ENCODE results near the gene RAMAC.
"Not testable (repeated sequence)": the region's sequence is repeated elsewhere in the genome, so short reads cannot be mapped to it uniquely, and the experiment has no call there.

The RAMAC gene
- total RNA-seq, result 8.7 to 16.8 (median 14.0) reads per million in 3 donors

DNA sequence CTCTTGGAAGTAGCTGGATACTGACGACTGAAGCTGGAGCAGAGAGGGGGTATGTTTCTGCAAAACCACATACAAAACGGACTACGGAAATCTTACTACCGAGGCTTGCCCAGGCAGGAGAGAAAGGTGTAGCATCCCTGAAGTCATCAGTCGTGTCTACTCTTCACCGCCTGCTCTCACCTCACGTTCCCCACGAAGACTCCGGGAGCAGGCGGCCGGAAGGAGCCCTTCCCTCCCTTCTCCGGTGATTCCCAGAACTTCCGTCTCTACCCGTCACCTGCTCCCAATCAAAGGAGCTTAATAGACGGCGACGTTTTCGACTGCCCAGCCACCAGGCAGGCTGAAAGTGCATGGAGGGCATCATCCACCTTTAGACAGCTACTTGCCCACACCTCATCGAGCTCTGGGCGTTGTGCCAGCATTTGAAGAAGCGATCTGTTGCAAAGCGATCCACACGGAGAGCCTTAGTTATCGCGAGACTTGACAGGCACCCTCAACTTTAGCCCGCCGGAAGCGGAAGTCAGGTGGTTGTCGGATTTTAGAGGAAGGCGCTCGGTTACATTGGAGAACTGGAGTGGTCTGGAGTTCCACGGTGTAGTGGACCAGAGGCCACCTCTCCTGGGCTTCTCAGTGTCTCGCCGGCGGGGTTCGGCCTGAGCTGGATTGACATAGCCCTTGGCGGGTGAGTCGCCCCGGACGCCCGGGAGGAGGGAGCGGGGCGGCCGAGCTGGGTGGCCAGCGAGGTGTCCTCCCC is at the start of gene RAMAC:
Gene RAMAC, plus strand, starts transcription at position 523 of the 754 bp plus-strand sequence. CDS start 2,809 bp downstream, outside the sequence.
- peak within 1 kb of the TSS; percentile 75 for H3K4me3 ChIP-seq (ENCODE audit: insufficient read depth, low read depth, low read length, poor library complexity, severe bottlenecking)
- DNase-seq, result peak; percentile 85 to 90 (median 87)
- no peaks in the 10 kb centered on the region for H3K9me3 ChIP-seq (ENCODE audit: control insufficient read depth, low read length)
- H3K27ac ChIP-seq (ENCODE audit: insufficient read depth, low read length, poor library complexity, severe bottlenecking), result peak within 1 kb of the TSS; percentile 64
- H3K4me1 ChIP-seq (ENCODE audit: control insufficient read depth, insufficient read depth, low read length, poor library complexity, severe bottlenecking), result no peaks in the 10 kb centered on the region
- H3K27me3 ChIP-seq (replicated peaks; ENCODE audit: control insufficient read depth, insufficient read depth, low read length, poor library complexity, severe bottlenecking), result no peaks in the 10 kb centered on the region
- H3K36me3 ChIP-seq (ENCODE audit: control insufficient read depth, insufficient read depth, low read length), result peaks cover 13% of the 10 kb centered on the region

DNA sequence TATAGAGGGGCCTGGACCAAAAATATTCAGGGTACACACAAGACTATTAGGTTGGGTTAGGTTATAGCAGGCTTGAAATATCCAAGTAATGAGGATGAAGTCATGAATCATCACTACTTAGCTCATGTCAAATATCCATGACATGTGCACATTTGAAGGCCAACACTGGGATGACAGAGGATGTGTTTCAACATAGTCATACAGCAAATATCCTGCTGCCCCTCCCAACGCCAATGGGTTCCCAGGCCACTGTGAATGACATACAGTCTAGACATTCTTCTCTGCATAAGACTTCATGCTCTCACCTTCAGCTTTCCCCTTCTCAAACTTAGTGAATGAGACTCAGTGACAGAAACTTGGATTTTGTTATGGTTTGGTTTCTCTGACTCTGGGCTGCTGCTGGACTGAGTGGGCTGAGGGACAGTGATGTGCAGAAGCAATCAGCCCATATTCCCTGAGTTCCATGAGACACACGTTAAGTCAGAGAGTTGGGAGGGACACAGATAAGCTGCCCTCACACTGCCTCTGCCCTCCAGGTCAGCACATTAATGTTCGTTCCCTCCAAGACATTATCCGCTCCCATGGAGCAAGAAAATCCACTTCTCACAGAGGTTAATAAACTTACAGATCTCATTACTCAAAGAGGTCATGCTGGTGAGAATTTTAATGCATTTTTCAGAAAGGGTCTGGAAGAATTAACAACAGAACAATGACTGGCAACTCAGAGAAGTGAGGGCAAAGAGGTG is 48.9 kb upstream of the RAMAC start:
- DNase-seq, result no peak
- H3K27me3 ChIP-seq (replicated peaks; ENCODE audit: control insufficient read depth, insufficient read depth, low read length, poor library complexity, severe bottlenecking), result no peaks in the 10 kb centered on the region
- H3K4me1 ChIP-seq (ENCODE audit: control insufficient read depth, insufficient read depth, low read length, poor library complexity, severe bottlenecking), result no peaks in the 10 kb centered on the region
- H3K36me3 ChIP-seq (ENCODE audit: control insufficient read depth, insufficient read depth, low read length), result no peaks in the 10 kb centered on the region
- no peak overlapping the region for H3K27ac ChIP-seq (ENCODE audit: insufficient read depth, low read length, poor library complexity, severe bottlenecking)
- H3K9me3 ChIP-seq (ENCODE audit: control insufficient read depth, low read length), result no peaks in the 10 kb centered on the region
- H3K4me3 ChIP-seq (ENCODE audit: insufficient read depth, low read depth, low read length, poor library complexity, severe bottlenecking), result no peak overlapping the region

DNA sequence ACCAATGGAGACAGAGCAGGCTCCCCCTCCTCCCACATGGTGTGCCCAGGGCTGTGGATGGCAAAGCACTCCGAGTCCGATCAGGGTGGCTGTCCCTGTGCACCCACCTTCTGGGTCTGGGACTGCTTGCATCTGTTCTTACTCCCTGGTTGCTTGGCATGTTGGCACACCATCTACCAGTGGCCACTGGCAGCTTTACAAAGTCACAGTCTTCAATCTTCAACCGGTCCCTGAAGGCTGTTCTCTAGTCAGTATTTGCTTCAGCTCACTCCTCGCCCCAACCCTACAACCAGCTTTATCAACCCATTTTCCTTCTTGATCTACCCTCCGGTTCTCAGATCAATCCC is 48.3 kb upstream of the RAMAC start:
- H3K9me3 ChIP-seq (ENCODE audit: control insufficient read depth, low read length), result no peaks in the 10 kb centered on the region
- H3K27ac ChIP-seq (ENCODE audit: insufficient read depth, low read length, poor library complexity, severe bottlenecking), result no peak overlapping the region
- H3K4me3 ChIP-seq (ENCODE audit: insufficient read depth, low read depth, low read length, poor library complexity, severe bottlenecking), result no peak overlapping the region
- no peak for DNase-seq
- no peaks in the 10 kb centered on the region for H3K4me1 ChIP-seq (ENCODE audit: control insufficient read depth, insufficient read depth, low read length, poor library complexity, severe bottlenecking)
- no peaks in the 10 kb centered on the region for H3K27me3 ChIP-seq (replicated peaks; ENCODE audit: control insufficient read depth, insufficient read depth, low read length, poor library complexity, severe bottlenecking)
- no peaks in the 10 kb centered on the region for H3K36me3 ChIP-seq (ENCODE audit: control insufficient read depth, insufficient read depth, low read length)

DNA sequence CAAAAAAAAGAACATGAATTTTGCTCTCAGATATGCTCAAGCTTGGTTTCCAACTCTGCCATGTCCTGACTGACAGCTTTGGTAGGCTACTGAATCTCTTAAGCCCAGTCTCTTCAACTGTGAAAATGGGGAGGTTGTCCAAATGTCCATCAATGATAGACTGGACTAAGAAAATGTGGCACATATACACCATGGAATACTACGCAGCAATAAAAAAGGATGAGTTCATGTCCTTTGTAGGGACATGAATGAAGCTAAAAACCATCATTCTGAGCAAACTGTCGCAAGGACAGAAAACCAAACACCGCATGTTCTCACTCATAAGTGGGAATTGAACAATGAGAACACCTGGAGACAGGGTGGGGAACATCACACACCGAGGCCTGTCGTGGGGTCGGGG is 46.3 kb upstream of the RAMAC start:
- H3K27ac ChIP-seq (ENCODE audit: insufficient read depth, low read length, poor library complexity, severe bottlenecking); H3K4me3 ChIP-seq (ENCODE audit: insufficient read depth, low read depth, low read length, poor library complexity, severe bottlenecking); H3K36me3 ChIP-seq (ENCODE audit: control insufficient read depth, insufficient read depth, low read length); H3K9me3 ChIP-seq (ENCODE audit: control insufficient read depth, low read length); H3K27me3 ChIP-seq (replicated peaks; ENCODE audit: control insufficient read depth, insufficient read depth, low read length, poor library complexity, severe bottlenecking); H3K4me1 ChIP-seq (ENCODE audit: control insufficient read depth, insufficient read depth, low read length, poor library complexity, severe bottlenecking); DNase-seq: not testable (repeated sequence)

DNA sequence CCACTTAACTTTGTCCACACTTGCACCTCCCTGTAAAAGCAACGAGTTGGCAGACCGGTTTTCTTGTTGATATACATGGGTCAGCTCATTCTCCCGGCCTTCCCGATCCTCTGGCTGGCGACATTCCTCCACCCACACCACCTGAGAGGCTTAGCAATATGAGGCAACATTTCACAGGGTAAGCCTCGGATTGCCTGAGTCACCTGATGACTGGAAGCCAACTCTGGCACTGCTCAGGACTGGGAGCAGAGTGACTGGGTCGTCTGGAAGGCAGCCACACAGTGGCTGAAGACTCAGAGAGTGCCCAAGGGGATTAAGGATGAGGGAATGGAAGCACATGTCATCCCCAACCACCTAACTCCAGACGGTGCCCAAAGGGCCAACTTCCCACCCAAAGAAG is 43.3 kb upstream of the RAMAC start:
- Histone ChIP-seq H3K27me3 (replicated peaks; ENCODE audit: control insufficient read depth, insufficient read depth, low read length, poor library complexity, severe bottlenecking) (no peaks in the 10 kb centered on the region), H3K36me3 (ENCODE audit: control insufficient read depth, insufficient read depth, low read length) (no peaks in the 10 kb centered on the region), H3K27ac (ENCODE audit: insufficient read depth, low read length, poor library complexity, severe bottlenecking) (no peak overlapping the region), H3K4me1 (ENCODE audit: control insufficient read depth, insufficient read depth, low read length, poor library complexity, severe bottlenecking) (no peaks in the 10 kb centered on the region), H3K4me3 (ENCODE audit: insufficient read depth, low read depth, low read length, poor library complexity, severe bottlenecking) (no peak overlapping the region), H3K9me3 (ENCODE audit: control insufficient read depth, low read length) (no peaks in the 10 kb centered on the region)
- DNase-seq, result no peak

DNA sequence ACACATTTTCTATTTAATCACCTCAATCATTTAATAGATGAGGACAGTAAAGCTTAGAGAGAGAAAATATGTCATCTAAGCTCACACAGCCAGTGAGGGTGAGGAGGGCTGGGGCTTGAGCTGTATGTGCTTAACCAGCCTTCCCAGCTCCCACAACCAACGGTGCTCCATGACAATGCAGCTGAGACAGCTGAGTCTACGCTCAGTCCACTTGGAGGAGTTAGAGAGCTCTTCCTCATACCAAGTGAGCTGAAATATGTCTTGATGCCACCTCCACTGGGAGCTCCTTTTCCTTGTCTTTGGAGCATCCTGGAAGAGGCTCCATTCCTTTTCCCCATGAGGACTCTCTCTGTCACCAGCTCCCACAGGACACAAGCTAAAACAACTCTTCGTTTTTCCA is 42.8 kb upstream of the RAMAC start:
- no peak for DNase-seq
- H3K27ac ChIP-seq (ENCODE audit: insufficient read depth, low read length, poor library complexity, severe bottlenecking), result no peak overlapping the region
- no peaks in the 10 kb centered on the region for H3K4me1 ChIP-seq (ENCODE audit: control insufficient read depth, insufficient read depth, low read length, poor library complexity, severe bottlenecking)
- H3K36me3 ChIP-seq (ENCODE audit: control insufficient read depth, insufficient read depth, low read length), result no peaks in the 10 kb centered on the region
- no peaks in the 10 kb centered on the region for H3K9me3 ChIP-seq (ENCODE audit: control insufficient read depth, low read length)
- H3K4me3 ChIP-seq (ENCODE audit: insufficient read depth, low read depth, low read length, poor library complexity, severe bottlenecking), result no peak overlapping the region
- no peaks in the 10 kb centered on the region for H3K27me3 ChIP-seq (replicated peaks; ENCODE audit: control insufficient read depth, insufficient read depth, low read length, poor library complexity, severe bottlenecking)

DNA sequence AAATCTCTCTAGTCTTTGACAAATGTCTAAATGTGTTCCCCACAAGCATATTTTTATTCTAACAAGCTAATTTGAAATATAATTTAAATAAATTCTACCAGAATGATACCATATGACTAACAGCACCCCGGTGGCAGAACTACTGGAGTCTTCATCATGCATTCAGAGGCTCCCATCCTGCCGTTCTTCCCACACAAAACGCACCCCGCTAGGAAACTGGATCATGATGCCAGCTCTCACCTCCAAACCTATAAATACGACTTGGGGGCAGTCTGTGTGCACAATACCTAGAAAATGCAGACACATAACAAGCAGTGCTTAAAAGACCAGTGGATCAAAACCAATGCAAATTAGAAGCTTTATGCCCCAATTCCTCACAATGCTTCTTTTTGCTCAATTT is 42.0 kb upstream of the RAMAC start:
- Histone ChIP-seq H3K27ac (ENCODE audit: insufficient read depth, low read length, poor library complexity, severe bottlenecking) (no peak overlapping the region), H3K27me3 (replicated peaks; ENCODE audit: control insufficient read depth, insufficient read depth, low read length, poor library complexity, severe bottlenecking) (no peaks in the 10 kb centered on the region)

DNA sequence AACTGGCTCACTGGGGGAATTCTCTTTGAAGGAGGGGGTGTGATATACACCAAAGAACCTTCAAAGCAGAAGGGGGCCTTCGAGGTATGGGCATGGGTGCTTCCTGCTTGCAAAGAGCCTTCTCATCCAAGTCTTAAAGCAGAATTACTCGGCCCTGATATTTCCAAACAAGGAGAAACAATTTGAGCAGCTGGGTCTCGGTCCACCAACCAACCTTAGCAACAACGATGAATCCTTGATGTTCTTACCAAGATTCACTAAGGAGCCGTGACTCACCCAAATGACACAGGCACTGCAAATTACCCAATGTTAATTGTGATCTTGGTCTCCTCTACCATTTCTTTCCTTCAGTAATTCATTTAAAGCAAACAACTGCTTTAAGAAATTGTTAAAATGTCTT is 41.2 kb upstream of the RAMAC start:
- H3K9me3 ChIP-seq (ENCODE audit: control insufficient read depth, low read length), result no peaks in the 10 kb centered on the region
- H3K27me3 ChIP-seq (replicated peaks; ENCODE audit: control insufficient read depth, insufficient read depth, low read length, poor library complexity, severe bottlenecking), result peaks cover 3% of the 10 kb centered on the region
- H3K27ac ChIP-seq (ENCODE audit: insufficient read depth, low read length, poor library complexity, severe bottlenecking), result no peak overlapping the region
- no peaks in the 10 kb centered on the region for H3K36me3 ChIP-seq (ENCODE audit: control insufficient read depth, insufficient read depth, low read length)
- DNase-seq, result no peak
- no peak overlapping the region for H3K4me3 ChIP-seq (ENCODE audit: insufficient read depth, low read depth, low read length, poor library complexity, severe bottlenecking)
- H3K4me1 ChIP-seq (ENCODE audit: control insufficient read depth, insufficient read depth, low read length, poor library complexity, severe bottlenecking), result no peaks in the 10 kb centered on the region

More for the DNA sequence above, 42.0 kb upstream of the RAMAC start:
- no peak for DNase-seq
- Histone ChIP-seq H3K36me3 (ENCODE audit: control insufficient read depth, insufficient read depth, low read length) (no peaks in the 10 kb centered on the region), H3K4me1 (ENCODE audit: control insufficient read depth, insufficient read depth, low read length, poor library complexity, severe bottlenecking) (no peaks in the 10 kb centered on the region), H3K9me3 (ENCODE audit: control insufficient read depth, low read length) (no peaks in the 10 kb centered on the region), H3K4me3 (ENCODE audit: insufficient read depth, low read depth, low read length, poor library complexity, severe bottlenecking) (no peak overlapping the region)

DNA sequence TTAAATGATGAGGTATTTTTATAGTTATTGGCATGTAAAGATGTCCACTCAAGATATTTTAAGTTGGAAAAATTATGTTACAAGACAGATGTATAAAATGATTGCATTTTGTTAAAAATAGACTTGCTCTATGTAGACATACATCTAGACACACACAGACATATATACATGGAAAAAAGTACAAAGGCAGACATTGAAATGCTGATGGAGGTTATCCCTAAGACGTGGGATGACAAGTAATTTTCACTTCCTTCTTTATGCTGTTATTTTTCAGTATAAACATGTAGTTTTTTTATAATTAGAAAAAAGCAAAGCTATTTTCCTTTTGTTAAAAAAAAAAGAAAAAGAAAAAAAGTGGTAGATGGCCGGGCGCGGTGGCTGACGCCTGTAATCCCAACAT is 40.7 kb upstream of the RAMAC start:
- Histone ChIP-seq H3K4me1 (ENCODE audit: control insufficient read depth, insufficient read depth, low read length, poor library complexity, severe bottlenecking) (no peaks in the 10 kb centered on the region), H3K9me3 (ENCODE audit: control insufficient read depth, low read length) (no peaks in the 10 kb centered on the region), H3K4me3 (ENCODE audit: insufficient read depth, low read depth, low read length, poor library complexity, severe bottlenecking) (no peak overlapping the region), H3K27me3 (replicated peaks; ENCODE audit: control insufficient read depth, insufficient read depth, low read length, poor library complexity, severe bottlenecking) (peaks cover 3% of the 10 kb centered on the region), H3K27ac (ENCODE audit: insufficient read depth, low read length, poor library complexity, severe bottlenecking) (no peak overlapping the region), H3K36me3 (ENCODE audit: control insufficient read depth, insufficient read depth, low read length) (no peaks in the 10 kb centered on the region)
- no peak for DNase-seq

DNA sequence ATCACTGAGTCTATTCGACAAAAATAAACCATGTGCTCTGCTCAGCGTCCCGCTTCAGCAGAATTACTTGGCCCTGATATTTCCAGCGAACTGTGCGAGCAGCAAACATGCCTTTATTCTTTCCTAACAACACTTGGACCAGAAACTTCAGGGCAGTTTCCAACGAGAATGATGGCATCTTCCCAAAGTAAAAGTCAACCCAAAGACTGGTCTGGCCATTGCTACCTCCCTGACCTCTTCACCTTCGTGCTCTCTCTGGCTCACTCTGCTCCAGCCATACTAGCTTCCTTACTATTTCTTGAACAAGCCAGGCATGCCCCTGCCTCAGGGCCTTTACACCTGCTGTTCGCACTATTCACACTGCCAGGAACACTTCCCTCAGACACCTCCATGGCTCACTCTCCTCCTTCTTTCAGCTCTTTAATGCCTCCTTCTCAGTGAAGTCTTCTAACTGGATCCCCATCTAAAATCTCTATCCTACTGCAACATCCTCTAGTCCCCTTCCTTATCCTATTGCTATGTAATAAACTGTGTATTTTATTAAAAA is 39.8 kb upstream of the RAMAC start:
- H3K27ac ChIP-seq (ENCODE audit: insufficient read depth, low read length, poor library complexity, severe bottlenecking), result no peak overlapping the region
- no peaks in the 10 kb centered on the region for H3K36me3 ChIP-seq (ENCODE audit: control insufficient read depth, insufficient read depth, low read length)
- DNase-seq, result no peak
- no peaks in the 10 kb centered on the region for H3K4me1 ChIP-seq (ENCODE audit: control insufficient read depth, insufficient read depth, low read length, poor library complexity, severe bottlenecking)
- no peak overlapping the region for H3K4me3 ChIP-seq (ENCODE audit: insufficient read depth, low read depth, low read length, poor library complexity, severe bottlenecking)
- H3K27me3 ChIP-seq (replicated peaks; ENCODE audit: control insufficient read depth, insufficient read depth, low read length, poor library complexity, severe bottlenecking), result peaks cover 6% of the 10 kb centered on the region
- H3K9me3 ChIP-seq (ENCODE audit: control insufficient read depth, low read length), result no peaks in the 10 kb centered on the region
